Osteoblast (primary cell): Measurements from ENCODE around the gene UBE2D3. TPM values are rescaled to one million over a fixed set of nuclear protein-coding genes. Genes with fewer than 3 reads are reported as not detected.

Source experiments
- DNase-seq: peaks from one replicate; pipeline ENCODE4 v3.0.0; 2011; ENCODE audit warnings: low spot score, mixed read lengths; ENCODE audit not compliant: insufficient read length; ENCODE audit errors: missing footprints
- H2AFZ ChIP-seq: 2 replicates; pipeline ENCODE4 v1.6.0; 2011; ENCODE audit warnings: mild to moderate bottlenecking, low read length
- H3K27ac ChIP-seq: 2 replicates; pipeline ENCODE4 v1.5.1; 2011; ENCODE audit warnings: mild to moderate bottlenecking, low read depth, low read length, moderate library complexity
- H3K27me3 ChIP-seq: 2 replicates; pipeline ENCODE4 v1.6.0; 2012; ENCODE audit warnings: mild to moderate bottlenecking, control low read depth, inconsistent platforms, low read length, moderate library complexity; ENCODE audit not compliant: insufficient read depth
- H3K36me3 ChIP-seq: 2 replicates; pipeline ENCODE4 v1.5.1; 2011; ENCODE audit warnings: mild to moderate bottlenecking, low read length, control low read depth, moderate library complexity; ENCODE audit not compliant: insufficient read depth
- H3K4me1 ChIP-seq: 2 replicates; pipeline ENCODE4 v1.5.1; 2011; ENCODE audit warnings: mild to moderate bottlenecking, low read length, control low read depth, moderate library complexity; ENCODE audit not compliant: insufficient read depth
- H3K4me2 ChIP-seq: 2 replicates; pipeline ENCODE4 v1.6.0; 2011; ENCODE audit warnings: mild to moderate bottlenecking, low read length; ENCODE audit not compliant: insufficient read depth
- H3K4me3 ChIP-seq: fragments of 200-600 bp; sonication (generic); 3 replicates; pipeline ENCODE4 v1.5.1; 2012; ENCODE audit warnings: mild to moderate bottlenecking, low read length, inconsistent platforms; ENCODE audit not compliant: insufficient read depth
- H3K79me2 ChIP-seq: 2 replicates; pipeline ENCODE4 v1.6.0; 2012; ENCODE audit warnings: mild to moderate bottlenecking, low read length, control low read depth, inconsistent platforms; ENCODE audit not compliant: insufficient read depth
- H3K9me3 ChIP-seq: 2 replicates; pipeline ENCODE4 v1.5.1; 2011; ENCODE audit warnings: low read depth, low read length, control low read depth
- H4K20me1 ChIP-seq: 2 replicates; pipeline ENCODE4 v1.6.0; 2012; ENCODE audit warnings: mild to moderate bottlenecking, low read length, control low read depth; ENCODE audit not compliant: insufficient read depth
- CTCF ChIP-seq: IDR thresholded peaks from 2 replicates; pipeline ENCODE4 v1.5.1; 2011; ENCODE audit warnings: mild to moderate bottlenecking, low read depth, low read length, moderate library complexity; ENCODE audit errors: extremely low read depth
- total RNA-seq: library from RNA; depleted of rRNA; stranded (reverse); fragments of >200 nt; gene quantifications from 2 replicates; pipeline ENCODE4 v1.2.3, GENCODE V29; 2012

UBE2D3 gene
- total RNA-seq, 1 donor: 426 TPM

GRCh38 chr4:102780476-102781144 lies 46.7 kb downstream of the UBE2D3 start:
- Histone ChIP-seq H3K4me3 (no peak overlapping the region), H3K27ac (no peak overlapping the region), H3K4me1 (no peaks in the 10 kb centered on the region), H3K4me2 (no peak overlapping the region), H3K79me2 (no peaks in the 10 kb centered on the region), H3K9me3 (no peaks in the 10 kb centered on the region), H3K27me3 (no peaks in the 10 kb centered on the region), H4K20me1 (no peaks in the 10 kb centered on the region), H2AFZ (no peak overlapping the region), H3K36me3 (no peaks in the 10 kb centered on the region)
- peak; percentile 1 for DNase-seq
- no peak for TF ChIP-seq CTCF

GRCh38 chr4:102779204-102779603 lies 48.1 kb downstream of the UBE2D3 start:
- DNase-seq: no peak
- no peaks in the 10 kb centered on the region for H3K9me3 ChIP-seq
- no peak overlapping the region for H2AFZ ChIP-seq
- H3K4me1 ChIP-seq: no peaks in the 10 kb centered on the region
- H3K4me2 ChIP-seq: no peak overlapping the region
- H4K20me1 ChIP-seq: no peaks in the 10 kb centered on the region
- no peaks in the 10 kb centered on the region for H3K36me3 ChIP-seq
- H3K79me2 ChIP-seq: no peaks in the 10 kb centered on the region
- H3K27ac ChIP-seq: no peak overlapping the region
- TF ChIP-seq CTCF: no peak
- H3K27me3 ChIP-seq: no peaks in the 10 kb centered on the region
- no peak overlapping the region for H3K4me3 ChIP-seq

GRCh38 chr4:102778720-102779119 lies 48.6 kb downstream of the UBE2D3 start:
- Histone ChIP-seq H3K27ac (no peak overlapping the region), H3K4me2 (no peak overlapping the region)
- no peak for TF ChIP-seq CTCF

GRCh38 chr4:102775805-102776204 lies 51.5 kb downstream of the UBE2D3 start:
- H3K79me2 ChIP-seq: no peaks in the 10 kb centered on the region
- no peak for DNase-seq
- no peak overlapping the region for H2AFZ ChIP-seq
- H3K27me3 ChIP-seq: no peaks in the 10 kb centered on the region
- no peaks in the 10 kb centered on the region for H3K36me3 ChIP-seq
- H3K27ac ChIP-seq: no peak overlapping the region
- H4K20me1 ChIP-seq: no peaks in the 10 kb centered on the region
- no peaks in the 10 kb centered on the region for H3K9me3 ChIP-seq
- no peak overlapping the region for H3K4me2 ChIP-seq
- TF ChIP-seq CTCF: no peak
- H3K4me3 ChIP-seq: no peak overlapping the region
- no peaks in the 10 kb centered on the region for H3K4me1 ChIP-seq

More at GRCh38 chr4:102778720-102779119, 48.6 kb downstream of the UBE2D3 start:
- Histone ChIP-seq H3K9me3 (no peaks in the 10 kb centered on the region), H3K27me3 (no peaks in the 10 kb centered on the region), H3K4me3 (no peak overlapping the region), H4K20me1 (no peaks in the 10 kb centered on the region), H3K36me3 (no peaks in the 10 kb centered on the region), H3K79me2 (no peaks in the 10 kb centered on the region), H3K4me1 (no peaks in the 10 kb centered on the region), H2AFZ (no peak overlapping the region)
- no peak for DNase-seq
